Measurements from ENCODE around the gene HIVEP2.

- TF ChIP-seq POLR2A (IDR thresholded peaks at IDR 0.05; ENCODE audit: low read length) (no peak), GATA1 (IDR thresholded peaks at IDR 0.05; ENCODE audit: low read depth, low read length) (no peak)
Measured at GRCh38 chr6:142863981-142864380, 81.0 kb downstream of the HIVEP2 start.

All from erythroblast (primary cell).